Upper lobe of left lung (tissue), 6 donors: ENCODE results near the gene MAN2A2. TPM values are rescaled to one million over a fixed set of nuclear protein-coding genes. Genes with fewer than 3 reads are reported as not detected.

Source experiments
- ATAC-seq, 2 donors: fragments of 200-7000 bp; cut with Tn5 transposase; one replicate each; pipeline ENCODE4 v1.9.1; 2022; ENCODE audit warnings: mild to moderate bottlenecking in 2 of 2, moderate library complexity in 2 of 2; ENCODE audit not compliant: low FRiP score in 2 of 2
- DNase-seq, 2 donors: peaks; one replicate each; pipeline ENCODE4 v3.0.0-alpha.2; 2019 to 2020
- H3K27ac ChIP-seq, 4 donors: fragments of 200-600 bp; sonication (generic); one replicate each; pipeline ENCODE4 v1.5.1; 2016 to 2019
- H3K27me3 ChIP-seq, 4 donors: fragments of 200-600 bp; sonication (generic); one replicate each; pipeline ENCODE4 v1.5.1; 2017 to 2019
- H3K36me3 ChIP-seq, 4 donors: fragments of 200-600 bp; sonication (generic); one replicate each; pipeline ENCODE4 v1.5.1; 2016 to 2019
- H3K4me1 ChIP-seq, 4 donors: fragments of 200-600 bp; sonication (generic); one replicate each; pipeline ENCODE4 v1.5.1; 2018 to 2019
- H3K4me3 ChIP-seq, 4 donors: fragments of 200-600 bp; sonication (generic); one replicate each; pipeline ENCODE4 v1.5.1; 2017 to 2019; ENCODE audit warnings: mild to moderate bottlenecking in 2 of 4, moderate library complexity in 1 of 4
- H3K9me3 ChIP-seq, 4 donors: fragments of 200-600 bp; sonication (generic); one replicate each; pipeline ENCODE4 v1.5.1; 2018 to 2019
- EP300 ChIP-seq, 4 donors: sonication (generic); formaldehyde crosslinking; IDR thresholded peaks; one replicate each; pipeline ENCODE4 v1.5.1; 2017; ENCODE audit warnings: antibody characterized with exemption in 4 of 4, control low read depth in 2 of 4
- POLR2A ChIP-seq, 4 donors: fragments of 450-650 bp; IDR thresholded peaks; one replicate each; pipeline ENCODE4 v1.5.1; 2016 to 2017; ENCODE audit warnings: antibody characterized with exemption in 4 of 4, mild to moderate bottlenecking in 2 of 4
- POLR2AphosphoS5 ChIP-seq, 2 donors: sonication (generic); formaldehyde crosslinking; IDR thresholded peaks; one replicate each; pipeline ENCODE4 v1.5.1; 2017; ENCODE audit warnings: antibody characterized with exemption in 2 of 2
- WGBS, 2 donors: methylation state at CpG; one replicate each; pipeline ENCODE4 v1.1.5; 2017 to 2018; 5-methylcytosine and 5-hydroxymethylcytosine counted together
- total RNA-seq, 6 donors: library from RNA; depleted of rRNA in 4 of 6; stranded (reverse); fragments of >200 nt in 4 of 6; gene quantifications; one replicate each; pipeline versions ENCODE4 v1.1.0 to v1.2.1, GENCODE V29; 2016 to 2021
- TF ChIP-seq, protein P1 (sequence below), 6 experiments: fragments of 450-650 bp in 4 of 6; fragments of 200-600 bp in 2 of 6; sonication (generic) in 2 of 6; IDR thresholded peaks; one replicate each; pipeline ENCODE4 v1.5.1; 2016 to 2019; ENCODE audit warnings: antibody characterized with exemption in 6 of 6
- donor health status: DM: no; HTN: no; CAD: no; lungs with moderate emphysema.
- donor health status: DM: no; HTN: yes; CAD: no; lungs with severe emphysema.

Gene MAN2A2
- total RNA-seq, 6 donors from 2014 or later, result 36.8 to 219 (median 90.1) TPM

DNA sequence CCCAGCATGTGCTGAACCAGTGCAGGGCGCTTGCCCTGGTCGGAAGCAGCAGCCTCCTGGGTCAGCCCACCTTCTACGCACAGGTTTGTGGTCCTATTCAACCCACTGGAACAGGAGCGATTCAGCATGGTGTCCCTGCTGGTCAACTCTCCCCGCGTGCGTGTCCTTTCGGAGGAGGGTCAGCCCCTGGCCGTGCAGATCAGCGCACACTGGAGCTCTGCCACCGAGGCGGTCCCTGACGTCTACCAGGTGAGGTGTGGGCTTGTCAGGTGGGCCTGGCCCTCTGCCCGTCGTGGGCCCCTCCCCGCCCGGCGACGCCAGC is 8.2 kb downstream of the MAN2A2 start:
- no peak overlapping the region for H3K4me3 ChIP-seq

DNA sequence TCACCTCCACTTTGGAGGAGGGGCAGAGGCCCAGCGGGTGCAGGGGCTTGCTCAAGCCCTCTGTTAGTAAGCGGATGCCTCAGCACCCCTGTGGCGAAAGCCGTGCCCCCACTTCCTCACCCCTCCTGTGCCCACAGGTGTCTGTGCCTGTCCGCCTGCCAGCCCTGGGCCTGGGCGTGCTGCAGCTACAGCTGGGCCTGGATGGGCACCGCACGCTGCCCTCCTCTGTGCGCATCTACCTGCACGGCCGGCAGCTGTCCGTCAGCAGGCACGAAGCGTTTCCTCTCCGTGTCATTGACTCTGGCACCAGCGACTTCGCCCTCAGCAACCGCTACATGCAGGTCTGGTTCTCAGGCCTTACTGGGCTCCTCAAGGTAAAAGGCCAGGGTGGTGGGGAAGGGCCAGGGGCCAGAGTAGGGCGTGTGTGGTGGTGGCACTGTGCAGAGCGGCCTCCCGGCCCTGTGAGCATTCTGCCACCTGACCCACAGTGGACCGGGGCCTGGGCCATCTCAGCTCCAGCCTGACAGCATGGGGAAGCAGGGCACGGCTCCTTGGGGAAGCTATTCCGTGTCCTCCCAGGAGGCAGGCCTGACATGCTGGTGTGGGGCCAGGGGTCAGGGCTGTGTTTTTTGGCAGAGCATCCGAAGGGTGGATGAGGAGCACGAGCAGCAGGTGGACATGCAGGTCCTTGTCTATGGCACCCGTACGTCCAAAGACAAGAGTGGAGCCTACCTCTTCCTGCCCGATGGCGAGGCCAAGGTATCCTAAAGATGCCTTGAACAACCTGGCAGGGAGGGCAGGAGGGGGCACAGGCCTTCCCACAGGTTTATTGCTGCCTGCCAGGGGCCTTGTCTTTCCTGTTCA is 9.0 kb downstream of the MAN2A2 start:
- H3K4me3 ChIP-seq, result no peak overlapping the region
- WGBS, 2 donors, result 79 to 94% methylated on average over 2 to 27 of the region's 30 CpGs

More for the DNA sequence above, 8.2 kb downstream of the MAN2A2 start:
- H3K9me3 ChIP-seq, result no peaks in the 10 kb centered on the region
- peaks cover 66 to 100% (median 94%) of the 10 kb centered on the region in 4 donors for H3K36me3 ChIP-seq
- peaks cover 0 to 6% (median 1%) of the 10 kb centered on the region in 4 donors for H3K4me1 ChIP-seq
- DNase-seq, result peak in 1 of 2 donors; percentile 16
- H3K27me3 ChIP-seq, result no peaks in the 10 kb centered on the region
- H3K27ac ChIP-seq, result no peak overlapping the region
- TF ChIP-seq EP300 (IDR thresholded peaks at IDR 0.05), result no peak
- TF ChIP-seq POLR2A (IDR thresholded peaks at IDR 0.05), result no peak
- TF ChIP-seq POLR2AphosphoS5 (IDR thresholded peaks at IDR 0.05), result no peak
- TF ChIP-seq, protein P1, sequence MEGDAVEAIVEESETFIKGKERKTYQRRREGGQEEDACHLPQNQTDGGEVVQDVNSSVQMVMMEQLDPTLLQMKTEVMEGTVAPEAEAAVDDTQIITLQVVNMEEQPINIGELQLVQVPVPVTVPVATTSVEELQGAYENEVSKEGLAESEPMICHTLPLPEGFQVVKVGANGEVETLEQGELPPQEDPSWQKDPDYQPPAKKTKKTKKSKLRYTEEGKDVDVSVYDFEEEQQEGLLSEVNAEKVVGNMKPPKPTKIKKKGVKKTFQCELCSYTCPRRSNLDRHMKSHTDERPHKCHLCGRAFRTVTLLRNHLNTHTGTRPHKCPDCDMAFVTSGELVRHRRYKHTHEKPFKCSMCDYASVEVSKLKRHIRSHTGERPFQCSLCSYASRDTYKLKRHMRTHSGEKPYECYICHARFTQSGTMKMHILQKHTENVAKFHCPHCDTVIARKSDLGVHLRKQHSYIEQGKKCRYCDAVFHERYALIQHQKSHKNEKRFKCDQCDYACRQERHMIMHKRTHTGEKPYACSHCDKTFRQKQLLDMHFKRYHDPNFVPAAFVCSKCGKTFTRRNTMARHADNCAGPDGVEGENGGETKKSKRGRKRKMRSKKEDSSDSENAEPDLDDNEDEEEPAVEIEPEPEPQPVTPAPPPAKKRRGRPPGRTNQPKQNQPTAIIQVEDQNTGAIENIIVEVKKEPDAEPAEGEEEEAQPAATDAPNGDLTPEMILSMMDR (IDR thresholded peaks at IDR 0.05), result no peak
- 88 to 93% methylated on average over 11 to 18 of the region's 19 CpGs for WGBS, 2 donors
- ATAC-seq, result no peak

DNA sequence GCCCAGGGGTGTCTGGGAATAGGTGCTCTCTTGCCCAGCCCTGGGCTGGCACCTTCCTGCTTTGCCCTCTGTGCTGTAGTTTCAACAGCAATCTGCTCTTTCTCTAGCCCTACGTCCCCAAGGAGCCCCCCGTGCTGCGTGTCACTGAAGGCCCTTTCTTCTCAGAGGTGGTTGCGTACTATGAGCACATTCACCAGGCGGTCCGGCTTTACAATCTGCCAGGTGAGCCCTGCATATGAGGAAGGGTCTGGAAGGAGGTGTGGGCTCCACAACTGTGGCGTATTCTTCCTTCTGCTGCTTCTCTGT is 9.6 kb downstream of the MAN2A2 start:
- Histone ChIP-seq H3K27ac (peak overlapping the region in 1 of 4 donors; percentile 16), H3K4me3 (no peak overlapping the region), H3K36me3 (peaks cover 53 to 100% (median 93%) of the 10 kb centered on the region in 4 donors), H3K27me3 (no peaks in the 10 kb centered on the region), H3K4me1 (peaks cover 0 to 6% (median 1%) of the 10 kb centered on the region in 4 donors), H3K9me3 (no peaks in the 10 kb centered on the region)
- 95 to 98% methylated on average over 7 of the region's 7 CpGs for whole genome bisulfite sequencing, 2 donors
- peak in 1 of 2 donors; percentile 16 for DNase-seq
- ATAC-seq, result no peak
- TF ChIP-seq, protein P1 (IDR thresholded peaks at IDR 0.05), result no peak
- no peak for TF ChIP-seq POLR2AphosphoS5 (IDR thresholded peaks at IDR 0.05)

More for the DNA sequence above, 9.0 kb downstream of the MAN2A2 start:
- TF ChIP-seq POLR2AphosphoS5 (IDR thresholded peaks at IDR 0.05), result no peak
- TF ChIP-seq POLR2A (IDR thresholded peaks at IDR 0.05), result no peak
- TF ChIP-seq EP300 (IDR thresholded peaks at IDR 0.05), result no peak
- TF ChIP-seq, protein P1 (IDR thresholded peaks at IDR 0.05), result no peak
- peaks cover 0 to 6% (median 1%) of the 10 kb centered on the region in 4 donors for H3K4me1 ChIP-seq
- peak in 1 of 2 donors; percentile 22 for DNase-seq
- no peak for ATAC-seq
- peak overlapping the region in 1 of 4 donors; percentile 16 for H3K27ac ChIP-seq
- peaks cover 59 to 100% (median 92%) of the 10 kb centered on the region in 4 donors for H3K36me3 ChIP-seq
- H3K9me3 ChIP-seq, result no peaks in the 10 kb centered on the region
- no peaks in the 10 kb centered on the region for H3K27me3 ChIP-seq

DNA sequence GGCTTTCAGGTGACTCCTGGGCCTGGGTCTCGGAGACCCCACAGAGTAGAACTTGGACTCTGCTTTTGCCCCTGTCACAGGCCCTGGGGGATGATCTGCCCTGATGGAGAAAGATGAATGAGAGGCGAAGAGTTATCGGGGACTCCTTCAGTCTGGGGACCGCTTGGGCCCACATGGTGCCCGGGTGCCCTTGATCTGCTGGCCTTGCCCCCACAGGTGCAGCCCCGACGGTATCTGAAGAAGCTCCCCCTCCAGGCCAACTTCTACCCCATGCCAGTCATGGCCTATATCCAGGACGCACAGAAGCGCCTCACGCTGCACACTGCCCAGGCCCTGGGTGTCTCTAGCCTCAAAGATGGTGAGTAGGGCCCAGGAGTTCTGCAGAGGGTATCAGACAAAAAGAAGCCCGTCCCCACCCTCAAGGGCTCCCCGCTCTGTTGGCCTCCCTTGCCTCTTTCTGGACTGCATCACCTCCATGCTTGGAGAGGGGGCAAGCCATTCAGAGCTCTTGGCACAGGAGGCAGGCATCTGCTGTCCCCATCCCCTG is 10.4 kb downstream of the MAN2A2 start:
- no peaks in the 10 kb centered on the region for H3K27me3 ChIP-seq
- 95 to 97% methylated on average over 5 to 12 of the region's 12 CpGs for WGBS, 2 donors
- no peak for TF ChIP-seq POLR2AphosphoS5 (IDR thresholded peaks at IDR 0.05)
- TF ChIP-seq EP300 (IDR thresholded peaks at IDR 0.05), result no peak
- no peak for TF ChIP-seq POLR2A (IDR thresholded peaks at IDR 0.05)
- TF ChIP-seq, protein P1 (IDR thresholded peaks at IDR 0.05), result no peak
- H3K27ac ChIP-seq, result peak overlapping the region; percentile 60 to 87 (median 78)
- DNase-seq (no peak), ATAC-seq (no peak)
- peaks cover 50 to 100% (median 95%) of the 10 kb centered on the region in 4 donors for H3K36me3 ChIP-seq
- H3K4me1 ChIP-seq, result peaks cover 0 to 6% (median 1%) of the 10 kb centered on the region in 4 donors
- no peak overlapping the region for H3K4me3 ChIP-seq
- H3K9me3 ChIP-seq, result no peaks in the 10 kb centered on the region
